Colonic mucosa (tissue), 4 donors: ENCODE measurements around the gene CHI3L2. TPM values are rescaled to one million over a fixed set of nuclear protein-coding genes. Genes with fewer than 3 reads are reported as not detected.

Source experiments
- DNase-seq: peaks from one replicate; pipeline ENCODE4 v3.0.0-alpha.2; 2020
- H3K27ac ChIP-seq: fragments of 200-600 bp; one replicate; pipeline ENCODE4 v1.8.0; 2021
- H3K27me3 ChIP-seq: fragments of 200-600 bp; one replicate; pipeline ENCODE4 v1.8.0; 2021
- H3K36me3 ChIP-seq: fragments of 200-600 bp; one replicate; pipeline ENCODE4 v1.8.0; 2021
- H3K4me1 ChIP-seq: fragments of 200-600 bp; one replicate; pipeline ENCODE4 v1.8.0; 2021; ENCODE audit warnings: mild to moderate bottlenecking
- H3K4me3 ChIP-seq: fragments of 200-600 bp; one replicate; pipeline ENCODE4 v1.8.0; 2021
- H3K9ac ChIP-seq, 2 donors: one replicate each; pipeline ENCODE4 v1.7.0; 2013; ENCODE audit warnings: control low read depth in 2 of 2, low read depth in 2 of 2, low read length in 2 of 2
- H3K9me3 ChIP-seq: fragments of 200-600 bp; one replicate; pipeline ENCODE4 v1.8.0; 2021
- intact Hi-C: fragments of 100-400 bp; cut with DNase I; formaldehyde crosslinking; loops from one replicate; pipeline ENCODE4 v1.14.1; 2022
- total RNA-seq, 2 donors: library from RNA; stranded (reverse); fragmentation: NEBNext Ultra II Directional in 1 of 2; extraction: Animal tissue kit (Norgen Biotek cat#: 25700) in 1 of 2; gene quantifications; one replicate each; pipeline ENCODE4 v1.2.1, GENCODE V29; 2021
- TF ChIP-seq, protein P1 (sequence below): fragments of 200-600 bp; IDR thresholded peaks from one replicate; pipeline ENCODE4 v1.8.0; 2022; ENCODE audit warnings: antibody characterized with exemption, mild to moderate bottlenecking
- donor health status: healthy.
- donor health status: DM: no; HTN: no; CAD: no.
- donor health status: DM: no; HTN: no; CAD: no.

The CHI3L2 gene
- total RNA-seq, 2 donors from 2014 or later: 0.49 to 0.53 TPM

DNA sequence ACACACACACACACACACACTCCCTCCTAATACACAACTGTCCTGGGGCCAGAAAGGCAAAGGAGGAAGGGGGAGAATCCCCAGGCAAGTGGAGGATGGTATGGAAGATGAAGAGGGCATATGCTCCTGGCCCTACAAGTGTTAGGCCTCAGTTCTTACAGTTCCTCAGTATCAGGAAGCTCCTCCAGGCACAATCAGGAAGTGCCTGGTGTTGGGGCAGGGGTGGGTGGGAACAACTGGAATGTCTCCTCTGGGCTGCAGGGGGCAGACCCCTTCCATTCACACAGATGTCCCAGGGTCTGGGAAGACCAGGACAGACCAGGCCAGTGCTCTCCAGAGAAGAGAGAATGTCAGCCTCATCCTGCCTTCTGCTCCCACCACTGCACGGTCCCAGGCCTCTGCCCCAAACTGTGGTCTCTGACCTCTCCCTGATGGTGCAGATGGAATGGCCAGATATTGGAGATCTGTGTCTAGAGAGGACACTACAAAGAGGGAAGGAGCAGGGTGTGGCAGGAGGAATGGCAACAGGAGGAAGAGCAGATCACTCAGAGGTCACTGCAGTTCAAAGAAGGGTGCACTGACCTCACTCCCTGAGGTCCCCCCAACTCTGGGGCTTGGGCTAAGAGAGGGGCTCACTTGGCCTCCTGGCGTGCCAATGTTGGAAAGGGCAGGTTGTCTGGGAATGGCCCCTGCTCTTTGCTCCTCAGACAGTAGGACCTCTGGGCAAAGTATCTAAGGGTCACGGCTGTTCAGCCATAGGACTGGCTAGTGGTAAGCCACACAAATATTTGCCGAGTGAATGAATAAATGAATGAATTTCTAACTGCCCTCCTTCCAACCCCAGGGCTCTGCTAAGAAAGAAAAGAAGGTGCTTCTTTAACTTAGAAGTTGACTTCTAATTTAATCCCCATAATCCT, 24.5 kb upstream of the CHI3L2 start:
- TF ChIP-seq, protein P1, sequence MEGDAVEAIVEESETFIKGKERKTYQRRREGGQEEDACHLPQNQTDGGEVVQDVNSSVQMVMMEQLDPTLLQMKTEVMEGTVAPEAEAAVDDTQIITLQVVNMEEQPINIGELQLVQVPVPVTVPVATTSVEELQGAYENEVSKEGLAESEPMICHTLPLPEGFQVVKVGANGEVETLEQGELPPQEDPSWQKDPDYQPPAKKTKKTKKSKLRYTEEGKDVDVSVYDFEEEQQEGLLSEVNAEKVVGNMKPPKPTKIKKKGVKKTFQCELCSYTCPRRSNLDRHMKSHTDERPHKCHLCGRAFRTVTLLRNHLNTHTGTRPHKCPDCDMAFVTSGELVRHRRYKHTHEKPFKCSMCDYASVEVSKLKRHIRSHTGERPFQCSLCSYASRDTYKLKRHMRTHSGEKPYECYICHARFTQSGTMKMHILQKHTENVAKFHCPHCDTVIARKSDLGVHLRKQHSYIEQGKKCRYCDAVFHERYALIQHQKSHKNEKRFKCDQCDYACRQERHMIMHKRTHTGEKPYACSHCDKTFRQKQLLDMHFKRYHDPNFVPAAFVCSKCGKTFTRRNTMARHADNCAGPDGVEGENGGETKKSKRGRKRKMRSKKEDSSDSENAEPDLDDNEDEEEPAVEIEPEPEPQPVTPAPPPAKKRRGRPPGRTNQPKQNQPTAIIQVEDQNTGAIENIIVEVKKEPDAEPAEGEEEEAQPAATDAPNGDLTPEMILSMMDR: no peak
- H3K27ac ChIP-seq: peak overlapping the region; percentile 92
- DNase-seq: peak; percentile 34
- H3K4me1 ChIP-seq: peaks cover 23% of the 10 kb centered on the region
- H3K4me3 ChIP-seq: peak overlapping the region; percentile 77
- peaks cover 6% of the 10 kb centered on the region for H3K36me3 ChIP-seq
- intact Hi-C loops: no loop called here
- peak overlapping the region; percentile 88 to 94 for H3K9ac ChIP-seq
- H3K27me3 ChIP-seq: no peaks in the 10 kb centered on the region
- no peaks in the 10 kb centered on the region for H3K9me3 ChIP-seq

DNA sequence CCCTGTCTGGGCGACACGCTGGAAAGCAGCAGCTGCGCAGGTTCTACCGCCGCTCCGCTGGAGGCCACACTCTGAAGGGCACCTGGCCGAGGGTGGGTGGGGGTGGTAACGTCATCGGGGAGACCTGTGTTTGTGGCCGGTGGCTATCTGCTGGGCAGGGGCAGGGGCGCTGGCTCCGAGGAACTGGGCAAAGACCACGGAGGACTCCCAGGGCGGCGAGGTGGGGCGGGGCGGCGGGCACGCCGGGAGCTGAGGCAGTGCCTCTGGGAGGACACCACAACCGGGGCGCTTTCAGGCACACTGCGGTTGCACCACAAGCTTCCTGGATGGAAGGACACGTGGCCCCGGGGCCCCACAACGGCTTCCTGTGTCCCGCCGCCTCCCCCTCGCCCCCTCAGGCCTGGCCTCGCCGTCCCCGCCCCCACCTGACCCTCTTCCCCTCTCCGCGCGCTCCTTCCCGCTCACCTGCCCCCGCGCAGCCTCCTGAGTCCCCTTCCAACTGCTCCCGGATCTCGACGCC, 23.8 kb upstream of the CHI3L2 start:
- Histone ChIP-seq H3K9me3 (no peaks in the 10 kb centered on the region), H3K9ac (peak overlapping the region; percentile 88 to 94), H3K4me1 (peaks cover 23% of the 10 kb centered on the region), H3K4me3 (peak overlapping the region; percentile 77), H3K36me3 (peaks cover under 1% of the 10 kb centered on the region), H3K27me3 (no peaks in the 10 kb centered on the region), H3K27ac (peak overlapping the region; percentile 92)
- intact Hi-C loops: no loop called here
- TF ChIP-seq, protein P1: no peak
- DNase-seq: peak; percentile 88

DNA sequence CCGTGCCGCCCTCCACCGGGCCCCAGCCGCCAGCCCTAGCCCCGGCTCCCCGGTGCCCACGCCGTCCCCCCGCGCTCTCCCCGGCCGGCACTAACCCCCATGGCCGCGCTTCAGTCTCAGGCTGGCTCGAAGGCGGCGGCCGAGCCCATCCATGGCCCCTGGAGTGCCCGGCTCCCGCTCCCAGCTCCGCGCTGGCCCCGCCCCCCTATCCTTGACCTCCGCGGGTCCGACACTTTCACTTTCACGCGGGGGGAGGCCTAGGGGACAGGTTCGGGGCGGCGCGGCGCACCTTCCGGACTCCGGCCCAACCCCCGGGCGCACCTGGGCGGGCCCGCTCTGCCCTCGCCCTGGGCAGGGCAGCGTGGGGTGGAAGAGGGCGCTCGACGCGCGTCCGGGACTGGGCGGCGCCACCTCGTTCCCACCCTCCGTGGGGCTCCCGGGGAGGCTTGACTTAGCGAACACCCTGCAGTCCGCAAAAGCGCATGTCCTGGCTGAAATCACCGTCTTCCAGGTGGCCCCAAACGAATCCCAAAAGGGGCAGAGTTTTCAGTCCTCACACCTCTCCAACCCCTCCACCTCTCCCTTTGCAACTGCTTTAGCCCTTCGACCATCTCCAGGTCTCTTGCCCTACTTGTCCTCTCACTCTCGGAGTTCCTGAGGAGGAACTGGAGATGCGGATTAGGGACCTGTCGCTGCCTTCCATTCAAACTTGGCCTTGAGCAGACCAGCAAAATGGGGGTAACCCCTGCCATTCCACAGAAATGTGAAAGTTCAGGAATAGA, 23.1 kb upstream of the CHI3L2 start:
- Histone ChIP-seq H3K4me1 (peaks cover 23% of the 10 kb centered on the region), H3K9me3 (no peaks in the 10 kb centered on the region), H3K4me3 (peak overlapping the region; percentile 77), H3K9ac (peak overlapping the region; percentile 88 to 94), H3K27me3 (no peaks in the 10 kb centered on the region), H3K27ac (peak overlapping the region; percentile 92), H3K36me3 (no peaks in the 10 kb centered on the region)
- peak; percentile 88 for DNase-seq
- TF ChIP-seq, protein P1: no peak
- intact Hi-C loops: no loop called here

DNA sequence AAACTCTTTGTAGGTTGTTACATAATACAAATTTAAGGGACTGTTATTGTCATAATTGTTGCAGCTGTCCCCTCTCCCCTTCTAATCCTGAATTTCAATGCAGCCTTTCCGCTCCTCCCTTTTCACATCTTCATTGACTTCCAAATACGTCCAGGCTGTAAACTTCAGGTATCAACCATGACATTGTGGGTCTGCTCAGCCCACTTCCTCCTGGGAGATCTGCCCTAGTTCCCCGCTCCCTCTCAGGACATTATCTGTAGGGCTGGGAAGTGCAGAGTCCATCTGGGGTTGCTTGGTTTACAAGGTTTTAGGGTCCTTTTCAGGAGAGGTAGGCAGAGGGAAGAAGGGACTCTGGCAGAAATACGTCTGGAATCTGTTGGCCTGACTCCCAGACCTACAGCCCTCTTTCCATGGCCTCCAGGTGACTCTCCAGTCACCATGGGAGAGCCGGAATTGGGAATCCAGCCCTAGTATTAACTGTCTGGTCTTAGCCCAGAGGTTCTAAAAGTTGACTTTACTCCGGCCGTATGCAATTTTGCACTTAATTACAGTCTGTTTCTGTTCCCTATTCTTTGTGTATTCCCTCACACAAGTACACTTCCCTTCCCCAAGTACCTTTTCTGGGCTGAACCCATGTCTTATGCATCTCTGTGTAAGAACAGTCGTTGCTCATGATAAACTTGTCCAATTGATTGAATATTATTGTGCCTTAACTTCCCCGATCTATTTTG, 22.4 kb upstream of the CHI3L2 start:
- no peak for DNase-seq
- H3K9ac ChIP-seq: peak overlapping the region in 1 of 2 donors; percentile 88
- H3K4me1 ChIP-seq: peaks cover 23% of the 10 kb centered on the region

More for the DNA sequence above, 22.4 kb upstream of the CHI3L2 start:
- no peaks in the 10 kb centered on the region for H3K27me3 ChIP-seq
- intact Hi-C loops: no loop called here
- H3K36me3 ChIP-seq: no peaks in the 10 kb centered on the region
- TF ChIP-seq, protein P1: no peak
- no peaks in the 10 kb centered on the region for H3K9me3 ChIP-seq
- no peak overlapping the region for H3K4me3 ChIP-seq
- H3K27ac ChIP-seq: peak overlapping the region; percentile 92
